GM21825 (cell line): ENCODE measurements around the gene GRHL1.
A peak's percentile ranks its signal among the peaks of the same experiment; 100 is the strongest.

Experiments used
- ATAC-seq: cut with Tn5 transposase; IDR thresholded peaks from one replicate; pipeline ENCODE4 v1.9.1; 2021; ENCODE audit warnings: mild to moderate bottlenecking, moderate library complexity; ENCODE audit not compliant: unreplicated experiment

GRHL1 gene

GRCh38 chr2:10036095-10036884 is 84.8 kb downstream of the GRHL1 start:
- no peak for ATAC-seq

- no peak for ATAC-seq
These were observed 86.6 kb downstream of the GRHL1 start for GRCh38 chr2:10038123-10038522.

- ATAC-seq = no peak
These were observed 87.2 kb downstream of the GRHL1 start for GRCh38 chr2:10038716-10039115.

- ATAC-seq = no peak
These were observed 88.3 kb downstream of the GRHL1 start for GRCh38 chr2:10039658-10040410.

- ATAC-seq = no peak
These were observed 90.2 kb downstream of the GRHL1 start for GRCh38 chr2:10041711-10042110.

GRCh38 chr2:10042301-10043161 is 91.0 kb downstream of the GRHL1 start:
- no peak for ATAC-seq

GRCh38 chr2:10043256-10043905 is 91.9 kb downstream of the GRHL1 start, which contains the start of gene KLF11:
KLF11 (plus strand) TSS chr2:10043550; CDS start chr2:10043717, 167 bp downstream.
- ATAC-seq = peak; percentile 63

GRCh38 chr2:10043906-10044601 is 92.6 kb downstream of the GRHL1 start:
- ATAC-seq = peak; percentile 52

- no peak for ATAC-seq
These were observed 94.3 kb downstream of the GRHL1 start for GRCh38 chr2:10045561-10046355.

GRCh38 chr2:10046931-10047330 is 95.4 kb downstream of the GRHL1 start:
- no peak for ATAC-seq

- no peak for ATAC-seq
These were observed 96.4 kb downstream of the GRHL1 start for GRCh38 chr2:10047616-10048500.

- no peak for ATAC-seq
These were observed 97.1 kb downstream of the GRHL1 start for GRCh38 chr2:10048501-10049171.
